DOHH2 (cell line): ENCODE measurements around the gene HTRA3.

ENCODE experiments used
- H3F3A ChIP-seq: fragments of 200-600 bp; sonication (generic), shearing (Covaris generic); 2 replicates; pipeline ENCODE4 v1.6.0; 2016; ENCODE audit warnings: antibody characterized with exemption, mild to moderate bottlenecking; ENCODE audit not compliant: control insufficient read depth, insufficient read depth
- H3K27ac ChIP-seq: fragments of 200-600 bp; sonication (generic); 2 replicates; pipeline ENCODE4 v1.5.1; 2014; ENCODE audit warnings: low read depth, mild to moderate bottlenecking, low read length, moderate library complexity
- H3K27me3 ChIP-seq: fragments of 200-600 bp; sonication (generic); 2 replicates; pipeline ENCODE4 v1.6.1; 2014; ENCODE audit warnings: mild to moderate bottlenecking, low read length, mixed read lengths; ENCODE audit not compliant: control insufficient read depth
- H3K36me3 ChIP-seq: fragments of 200-600 bp; sonication (generic); 2 replicates; pipeline ENCODE4 v1.6.1; 2014; ENCODE audit warnings: mild to moderate bottlenecking, low read length, moderate library complexity, mixed read lengths; ENCODE audit not compliant: control insufficient read depth
- H3K4me1 ChIP-seq: fragments of 200-600 bp; sonication (generic); 2 replicates; pipeline ENCODE4 v1.6.1; 2014; ENCODE audit warnings: mild to moderate bottlenecking, low read length, mixed read lengths; ENCODE audit not compliant: control insufficient read depth
- H3K4me2 ChIP-seq: fragments of 200-600 bp; sonication (generic); 2 replicates; pipeline ENCODE4 v1.6.0; 2014; ENCODE audit warnings: mild to moderate bottlenecking, low read length, moderate library complexity
- H3K4me3 ChIP-seq: fragments of 200-600 bp; sonication (generic); 2 replicates; pipeline ENCODE4 v1.5.1; 2014; ENCODE audit warnings: mild to moderate bottlenecking, low read length, mixed read lengths
- H3K79me2 ChIP-seq: fragments of 200-600 bp; sonication (generic); 2 replicates; pipeline ENCODE4 v1.6.1; 2014; ENCODE audit warnings: mild to moderate bottlenecking, low read length, mixed read lengths; ENCODE audit not compliant: control insufficient read depth
- H3K9me2 ChIP-seq: fragments of 200-600 bp; sonication (generic); replicated peaks from 2 replicates; pipeline ENCODE4 v1.6.1; 2014; ENCODE audit warnings: mild to moderate bottlenecking, low read length, mixed read lengths; ENCODE audit not compliant: control insufficient read depth
- H3K9me3 ChIP-seq: fragments of 200-600 bp; sonication (generic); 2 replicates; pipeline ENCODE4 v1.6.1; 2014; ENCODE audit warnings: antibody characterized with exemption, low read length, mixed read lengths; ENCODE audit not compliant: control insufficient read depth, insufficient read depth
- H4K20me1 ChIP-seq: fragments of 200-600 bp; sonication (generic); 2 replicates; pipeline ENCODE4 v1.6.0; 2014; ENCODE audit warnings: low read depth, mild to moderate bottlenecking, antibody characterized with exemption, low read length, moderate library complexity; ENCODE audit not compliant: control insufficient read depth, insufficient read depth
- CTCF ChIP-seq: fragments of 200-600 bp; sonication (generic); IDR thresholded peaks from one replicate; pipeline ENCODE4 v1.5.1; 2014; ENCODE audit warnings: antibody characterized with exemption, mild to moderate bottlenecking, low read depth, low read length; ENCODE audit not compliant: poor library complexity, severe bottlenecking
- EZH2phosphoT487 ChIP-seq: fragments of 200-600 bp; sonication (generic); IDR thresholded peaks from 2 replicates; pipeline ENCODE4 v1.6.1; 2017; ENCODE audit warnings: borderline replicate concordance, mild to moderate bottlenecking, antibody characterized with exemption, low read length, moderate library complexity, mixed read lengths

HTRA3 gene

GRCh38 chr4:8240211-8241041, 29.1 kb upstream of the HTRA3 start:
- TF ChIP-seq CTCF: no peak
- no peak for TF ChIP-seq EZH2phosphoT487
- H3F3A ChIP-seq: no peaks in the 10 kb centered on the region
- no peaks in the 10 kb centered on the region for H3K27me3 ChIP-seq
- peaks cover 64% of the 10 kb centered on the region for H3K36me3 ChIP-seq
- no peak overlapping the region for H3K4me2 ChIP-seq
- no peak overlapping the region for H3K27ac ChIP-seq
- H3K9me3 ChIP-seq: no peaks in the 10 kb centered on the region
- H3K9me2 ChIP-seq: no peaks in the 10 kb centered on the region
- no peaks in the 10 kb centered on the region for H3K79me2 ChIP-seq
- no peak overlapping the region for H3K4me3 ChIP-seq
- H3K4me1 ChIP-seq: peaks cover 25% of the 10 kb centered on the region
- no peaks in the 10 kb centered on the region for H4K20me1 ChIP-seq

- Histone ChIP-seq H3K9me2 (no peaks in the 10 kb centered on the region), H4K20me1 (no peaks in the 10 kb centered on the region), H3K27me3 (no peaks in the 10 kb centered on the region), H3K4me3 (no peak overlapping the region), H3K79me2 (no peaks in the 10 kb centered on the region), H3K4me1 (peaks cover 24% of the 10 kb centered on the region), H3F3A (no peaks in the 10 kb centered on the region), H3K9me3 (no peaks in the 10 kb centered on the region), H3K36me3 (peaks cover 55% of the 10 kb centered on the region), H3K27ac (no peak overlapping the region), H3K4me2 (no peak overlapping the region)
- TF ChIP-seq CTCF (no peak), EZH2phosphoT487 (no peak)
Measured at GRCh38 chr4:8241211-8241779, 28.3 kb upstream of the HTRA3 start.

GRCh38 chr4:8241895-8242696, 27.5 kb upstream of the HTRA3 start:
- Histone ChIP-seq H4K20me1 (no peaks in the 10 kb centered on the region), H3K27me3 (no peaks in the 10 kb centered on the region), H3K4me1 (peaks cover 20% of the 10 kb centered on the region), H3K9me3 (no peaks in the 10 kb centered on the region), H3F3A (no peaks in the 10 kb centered on the region), H3K36me3 (peaks cover 49% of the 10 kb centered on the region), H3K9me2 (no peaks in the 10 kb centered on the region), H3K4me3 (no peak overlapping the region), H3K79me2 (no peaks in the 10 kb centered on the region), H3K27ac (no peak overlapping the region), H3K4me2 (no peak overlapping the region)
- no peak for TF ChIP-seq EZH2phosphoT487
- peak; percentile 97 for TF ChIP-seq CTCF
